Activated CD8-positive, alpha-beta memory T cell treated with anti-CD3 and anti-CD28 coated beads, Interleukin-2, amount 50 U/mL, for 4 hours (primary cell): ENCODE measurements around the gene ELMO2.
"Not testable (repeated sequence)": the region's sequence is repeated elsewhere in the genome, so short reads cannot be mapped to it uniquely, and the experiment has no call there.

Experiments
- DNase-seq: peaks from one replicate; pipeline ENCODE4 v3.0.0-alpha.2; 2020

The ELMO2 gene

GRCh38 chr20:46401478-46401860 lies 4.9 kb downstream of the ELMO2 start:
- no peak for DNase-seq

DNA sequence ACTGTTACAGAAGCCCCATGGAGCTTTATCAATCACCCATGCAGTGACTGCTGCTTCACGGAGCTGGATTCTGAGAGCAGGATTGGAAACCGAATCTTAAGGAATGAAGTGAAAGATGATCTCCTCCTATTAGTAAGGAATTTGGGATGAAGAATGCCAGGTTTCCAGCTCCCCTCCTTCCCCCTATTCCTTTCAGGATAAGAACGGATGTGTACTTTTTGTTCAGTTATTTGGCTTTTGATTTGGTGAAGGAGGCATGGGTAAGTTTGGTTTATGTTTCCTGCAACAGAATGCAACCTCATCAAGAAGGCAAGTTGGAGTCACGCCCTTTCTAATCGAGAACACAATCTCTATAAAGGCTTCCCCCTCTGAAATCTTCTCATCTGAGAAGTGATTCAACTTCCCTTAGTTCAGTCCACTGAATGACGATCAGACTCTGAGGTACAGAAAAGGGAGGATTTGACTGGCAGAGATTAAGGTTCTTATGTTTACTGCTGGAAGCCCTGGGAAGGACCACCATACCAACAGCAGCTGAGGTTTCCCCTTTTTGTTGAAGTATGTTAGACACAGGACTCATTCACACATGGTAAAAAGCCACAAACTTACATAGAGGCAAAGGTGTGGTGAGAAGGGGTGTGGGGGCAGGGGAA lies 5.5 kb downstream of the ELMO2 start:
- DNase-seq: no peak

- no peak for DNase-seq
Observed at GRCh38 chr20:46400253-46400652, 6.2 kb downstream of the ELMO2 start.

- DNase-seq: no peak
Observed at GRCh38 chr20:46399401-46399800, 7.0 kb downstream of the ELMO2 start.

- no peak for DNase-seq
Observed at GRCh38 chr20:46398963-46399362, 7.5 kb downstream of the ELMO2 start.

GRCh38 chr20:46396052-46396740 lies 10.2 kb downstream of the ELMO2 start:
- no peak for DNase-seq

GRCh38 chr20:46394872-46395760 lies 11.3 kb downstream of the ELMO2 start:
- DNase-seq: no peak

DNA sequence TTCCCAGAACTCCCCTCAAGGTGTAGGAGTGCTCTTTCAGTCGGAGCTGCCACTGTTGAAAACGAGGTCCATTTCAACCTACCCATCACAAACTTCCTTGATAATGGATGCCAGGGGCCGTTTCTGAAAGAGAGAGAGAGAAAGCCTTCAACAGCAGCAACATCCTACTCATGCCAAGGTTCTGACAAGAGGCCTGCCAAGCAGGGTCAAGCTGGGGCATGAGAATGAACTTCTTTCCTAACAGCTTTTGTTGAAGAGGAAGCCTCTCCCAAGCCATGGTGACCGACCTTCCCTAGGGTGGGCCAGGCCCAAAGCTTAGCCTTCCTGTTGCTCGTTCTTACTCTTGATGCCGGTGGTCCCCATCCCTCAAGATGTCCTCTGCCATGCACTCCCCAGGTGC lies 12.4 kb downstream of the ELMO2 start:
- no peak for DNase-seq

DNA sequence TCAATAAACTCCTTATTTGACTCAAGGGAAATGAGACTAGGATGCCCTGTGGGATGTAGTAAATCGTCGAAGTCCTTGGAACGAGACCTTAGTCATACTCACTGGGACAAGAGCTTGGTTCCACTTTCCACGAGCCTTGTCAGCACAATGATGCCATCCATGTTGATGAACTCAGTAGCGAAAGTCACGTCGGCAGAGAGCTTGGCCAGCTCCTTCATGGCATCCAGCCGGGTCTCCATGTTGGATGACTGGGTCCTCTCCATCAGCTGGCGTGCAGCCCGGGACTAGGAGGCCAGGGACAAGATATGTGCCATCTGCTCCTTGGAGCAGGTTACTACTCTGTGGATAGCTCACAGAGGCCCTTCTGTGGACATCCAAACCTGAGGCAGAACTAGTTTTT lies 17.5 kb downstream of the ELMO2 start:
- DNase-seq: no peak

- no peak for DNase-seq
Observed at GRCh38 chr20:46388201-46388836, 18.1 kb downstream of the ELMO2 start.

GRCh38 chr20:46387054-46387453 lies 19.4 kb downstream of the ELMO2 start:
- DNase-seq: not testable (repeated sequence)

- DNase-seq: no peak
Observed at GRCh38 chr20:46378412-46379009, 27.9 kb downstream of the ELMO2 start.

- no peak for DNase-seq
Observed at GRCh38 chr20:46377518-46377917, 28.9 kb downstream of the ELMO2 start.

- no peak for DNase-seq
Observed at GRCh38 chr20:46376196-46376785, 30.1 kb downstream of the ELMO2 start.

- no peak for DNase-seq
Observed at GRCh38 chr20:46375771-46376170, 30.6 kb downstream of the ELMO2 start.

DNA sequence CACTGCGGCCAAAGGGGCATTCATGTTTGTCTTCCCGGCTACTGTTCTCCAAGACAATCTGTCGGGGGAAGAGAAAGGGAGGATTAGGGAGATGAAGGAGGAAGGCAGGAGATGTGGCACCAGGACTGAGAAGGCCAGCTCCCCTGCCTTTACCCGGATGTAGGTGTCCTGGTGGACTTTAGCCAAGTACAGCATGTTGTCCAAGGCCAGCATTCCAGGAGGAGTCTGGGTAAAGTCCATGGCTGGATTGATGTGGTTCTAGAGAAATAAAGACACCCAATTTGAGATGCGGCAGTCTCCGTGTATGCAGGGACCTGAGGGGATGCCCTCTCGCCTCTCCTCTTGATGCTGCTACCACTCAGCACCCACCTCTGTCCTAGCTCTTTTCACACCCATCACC lies 32.0 kb downstream of the ELMO2 start:
- no peak for DNase-seq

DNA sequence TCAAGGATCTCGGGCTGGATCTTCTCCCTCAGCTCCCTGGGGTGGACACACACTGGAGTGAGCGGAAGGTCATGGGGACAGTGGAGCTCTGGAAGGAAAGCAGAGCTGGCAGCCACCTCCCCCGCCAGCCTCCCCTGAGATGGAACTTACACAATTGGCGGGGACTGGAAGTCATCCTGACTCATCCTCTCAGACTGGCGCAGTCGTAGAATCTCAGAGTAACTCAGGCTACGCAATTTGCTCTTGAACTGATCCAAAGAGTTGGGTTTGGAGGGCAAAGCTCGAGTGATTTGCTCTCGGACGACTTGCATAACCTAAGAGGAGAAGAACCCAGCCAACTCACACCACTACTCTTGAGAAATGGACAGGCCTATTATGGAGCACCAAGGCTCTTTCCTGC lies 34.8 kb downstream of the ELMO2 start:
- no peak for DNase-seq

- no peak for DNase-seq
Observed at GRCh38 chr20:46368902-46369268, 37.5 kb downstream of the ELMO2 start.

- no peak for DNase-seq
Observed at GRCh38 chr20:46367967-46368901, 38.2 kb downstream of the ELMO2 start.

DNA sequence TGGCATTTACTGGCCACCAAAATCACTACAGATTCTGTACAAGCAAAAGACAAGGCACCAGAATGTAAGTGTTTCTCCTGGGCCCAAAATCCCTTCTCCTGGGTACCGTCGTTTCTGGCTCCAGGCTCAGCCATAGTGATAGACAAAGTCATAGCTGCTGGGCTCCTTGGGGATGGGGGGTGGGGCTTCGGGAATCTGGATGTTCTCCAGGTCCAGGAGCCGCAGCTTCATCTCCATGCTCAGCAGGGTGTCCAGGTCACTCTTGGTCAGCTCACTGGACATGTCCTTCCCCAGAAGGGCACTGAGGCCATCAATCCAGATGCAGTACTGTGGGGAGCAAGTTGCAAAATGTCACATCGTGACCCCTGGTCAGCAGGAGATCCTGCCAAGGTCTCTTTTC lies 39.2 kb downstream of the ELMO2 start:
- no peak for DNase-seq

- DNase-seq: no peak
Observed at GRCh38 chr20:46366826-46367225, 39.6 kb downstream of the ELMO2 start.
